ACHN (cell line): Measurements from ENCODE around the gene ZNF641.

Experiments used
- DNase-seq: peaks from one replicate; pipeline ENCODE4 v3.0.0-alpha.2; 2015
- in situ Hi-C: cut with HindIII; loops from 2 replicates; pipeline ENCODE4 v1.10.0; 2017; ENCODE audit warnings: low sequenced_read_pairs, low pct_ligation_motif_present, low pct_unique_long_range_greater_than_20kb

The ZNF641 gene

GRCh38 chr12:48350249-48351021 is at the start of gene ZNF641:
TSS of gene ZNF641 (minus strand) at chr12:48350919. CDS start at chr12:48348090, 2,829 bp downstream.
- DNase-seq: peak; percentile 90
- in situ Hi-C loops: no loop called here

DNA sequence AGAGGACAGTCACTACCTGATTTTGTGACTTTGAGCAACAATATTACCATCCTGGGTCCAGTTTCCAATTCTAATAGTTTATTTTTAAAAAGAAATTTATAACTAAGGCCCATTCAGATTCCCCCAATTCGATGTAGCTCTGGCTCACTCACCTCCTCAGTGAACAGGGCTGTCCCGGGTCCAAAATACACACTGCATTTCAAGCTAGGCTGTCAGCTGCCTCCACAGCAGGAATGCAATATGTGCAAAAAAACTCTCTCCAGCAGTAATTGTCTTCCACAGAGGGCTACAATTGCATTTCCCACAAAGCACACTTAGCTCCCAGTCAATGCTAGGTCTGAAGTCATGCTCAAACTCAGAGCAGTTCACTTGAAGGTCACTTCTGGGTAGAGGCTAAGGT is 39.3 kb upstream of the ZNF641 start:
- in situ Hi-C loops: no loop called here

GRCh38 chr12:48389409-48389808 is 38.7 kb upstream of the ZNF641 start:
- in situ Hi-C loops: no loop called here
- DNase-seq: no peak

More for the DNA sequence above, 39.3 kb upstream of the ZNF641 start:
- no peak for DNase-seq

DNA sequence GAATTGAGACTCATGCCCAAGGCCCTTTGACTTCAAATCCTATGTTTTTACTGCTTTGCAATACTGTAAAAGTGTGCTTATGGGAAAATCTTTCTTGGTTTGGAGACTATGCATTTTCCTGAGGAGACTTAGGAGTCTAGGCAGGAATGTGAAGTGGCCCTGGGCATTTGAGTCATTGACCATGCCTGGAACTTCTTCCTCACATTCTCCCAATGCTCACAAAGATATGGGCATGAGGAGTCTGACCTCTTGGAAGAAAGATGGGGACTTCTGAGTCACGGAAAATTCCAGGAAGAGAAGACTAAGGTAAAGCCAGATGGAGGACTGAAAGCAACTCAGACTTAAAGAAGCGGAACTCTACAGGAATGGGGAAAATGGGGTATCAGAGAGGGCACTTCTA is 38.2 kb upstream of the ZNF641 start:
- DNase-seq: no peak
- in situ Hi-C loops: no loop called here

DNA sequence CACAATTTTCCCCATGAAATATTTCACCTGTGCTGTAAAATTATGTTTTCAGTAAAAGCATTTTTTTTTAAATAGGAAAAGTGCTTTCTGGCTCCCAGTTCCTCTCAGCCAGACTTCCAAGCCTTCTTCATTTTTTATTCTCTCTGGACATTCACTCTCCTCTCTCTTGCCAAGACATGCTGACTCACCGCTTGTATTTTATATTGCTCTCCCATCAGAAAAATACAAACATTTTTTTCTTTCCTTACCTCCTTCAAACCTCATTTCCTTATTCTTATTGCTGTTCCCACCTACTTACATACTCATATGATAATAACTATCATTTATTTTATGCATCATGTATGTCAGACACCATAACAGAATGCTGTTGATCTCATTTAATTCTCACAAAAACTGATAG is 37.7 kb upstream of the ZNF641 start:
- in situ Hi-C loops: no loop called here
- no peak for DNase-seq

DNA sequence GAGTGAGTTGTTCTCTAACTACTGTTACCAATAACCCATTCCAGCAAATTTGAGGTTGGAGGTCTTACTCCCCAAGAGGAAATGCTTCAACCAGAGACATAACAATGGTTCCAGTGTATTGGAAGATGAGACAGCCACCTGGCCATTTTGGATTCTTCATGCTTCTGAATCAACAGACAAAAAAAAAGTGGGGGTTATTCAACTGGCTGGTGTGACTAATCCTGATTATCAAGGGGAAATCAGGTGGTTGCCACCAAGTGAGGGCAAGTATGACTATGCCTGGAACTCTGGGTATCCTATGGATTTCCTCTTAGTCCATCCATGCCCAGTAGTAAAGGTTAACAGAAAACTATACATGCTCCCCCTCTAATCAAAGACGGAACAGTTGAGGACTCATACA is 29.9 kb upstream of the ZNF641 start:
- in situ Hi-C loops: no loop called here
- no peak for DNase-seq

DNA sequence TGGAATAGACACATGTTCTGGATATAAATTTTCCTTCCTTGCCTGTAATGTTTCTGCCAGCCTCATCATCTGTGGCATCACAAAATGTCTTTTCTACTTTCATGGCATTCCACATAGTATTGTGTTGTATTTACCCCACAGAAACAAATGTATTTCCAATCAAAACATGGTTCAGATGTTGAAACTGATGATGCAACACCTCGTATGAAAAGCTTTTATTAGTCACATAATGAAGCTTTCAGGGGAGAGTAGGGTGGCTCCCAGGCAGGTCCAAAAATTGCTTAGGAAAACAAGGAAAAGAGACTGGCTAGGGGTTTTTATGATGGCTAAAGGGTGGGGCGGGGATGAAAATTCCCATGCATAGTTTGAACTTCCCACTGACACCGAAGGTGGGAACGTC is 29.1 kb upstream of the ZNF641 start:
- in situ Hi-C loops: no loop called here

DNA sequence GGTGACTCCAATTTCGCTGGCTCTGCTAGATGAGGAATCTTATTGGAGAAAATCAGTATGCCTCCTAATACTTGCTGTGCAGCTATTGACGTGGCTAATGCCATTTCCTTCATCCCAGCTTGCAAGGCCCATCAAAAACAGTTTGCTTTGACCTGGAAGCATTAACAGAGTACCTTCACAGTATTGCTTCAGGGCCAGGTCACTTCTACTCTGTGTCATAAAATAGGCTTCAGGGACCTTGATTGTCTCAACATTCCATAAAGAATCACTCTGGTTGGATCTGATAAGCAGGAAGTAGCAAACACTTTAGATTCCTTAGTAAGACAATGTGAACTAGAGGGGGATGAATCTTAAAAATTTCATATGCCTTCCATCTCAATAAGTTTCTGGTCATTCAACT is 26.9 kb upstream of the ZNF641 start:
- DNase-seq: no peak
- in situ Hi-C loops: no loop called here

More for the DNA sequence above, 29.1 kb upstream of the ZNF641 start:
- DNase-seq: no peak

DNA sequence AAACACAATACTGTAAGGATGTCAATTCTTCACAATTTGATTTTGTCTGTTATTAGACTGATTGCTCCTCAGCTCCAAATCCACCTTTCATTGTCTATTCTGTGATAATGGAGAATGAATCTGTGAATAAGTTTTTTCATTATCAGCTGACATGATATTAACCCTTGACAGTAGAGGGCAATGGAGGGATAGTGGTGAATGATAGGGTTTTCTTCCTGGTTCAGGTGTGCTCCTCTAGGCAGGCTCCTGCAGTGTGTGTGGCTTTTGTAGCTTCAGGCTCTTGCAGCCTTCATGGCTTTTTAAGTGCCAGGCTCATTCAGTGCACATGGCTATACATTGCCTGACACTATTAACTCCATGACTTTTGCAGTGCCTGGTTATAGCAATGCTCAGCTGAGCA is 23.4 kb upstream of the ZNF641 start:
- in situ Hi-C loops: no loop called here
- DNase-seq: no peak

DNA sequence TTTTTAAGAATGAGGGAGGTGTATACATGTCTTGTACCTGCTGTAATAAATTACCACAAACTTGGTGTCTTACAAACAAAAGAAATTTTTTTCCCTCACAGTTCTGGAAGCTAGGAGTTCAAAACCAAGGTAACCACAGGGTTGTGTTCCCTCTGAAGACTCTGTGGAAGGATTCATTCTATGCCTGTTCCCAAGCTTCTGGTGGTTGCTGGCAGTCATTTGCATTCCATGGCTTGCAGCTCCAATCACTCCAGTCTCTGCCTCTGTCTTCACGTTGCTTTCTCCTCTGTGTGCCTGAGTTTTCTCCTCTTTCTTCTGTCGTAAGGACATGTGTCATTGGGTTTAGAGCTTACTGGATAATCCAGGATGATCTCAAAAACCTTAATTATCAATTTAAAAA is 15.4 kb upstream of the ZNF641 start:
- in situ Hi-C loops: no loop called here

DNA sequence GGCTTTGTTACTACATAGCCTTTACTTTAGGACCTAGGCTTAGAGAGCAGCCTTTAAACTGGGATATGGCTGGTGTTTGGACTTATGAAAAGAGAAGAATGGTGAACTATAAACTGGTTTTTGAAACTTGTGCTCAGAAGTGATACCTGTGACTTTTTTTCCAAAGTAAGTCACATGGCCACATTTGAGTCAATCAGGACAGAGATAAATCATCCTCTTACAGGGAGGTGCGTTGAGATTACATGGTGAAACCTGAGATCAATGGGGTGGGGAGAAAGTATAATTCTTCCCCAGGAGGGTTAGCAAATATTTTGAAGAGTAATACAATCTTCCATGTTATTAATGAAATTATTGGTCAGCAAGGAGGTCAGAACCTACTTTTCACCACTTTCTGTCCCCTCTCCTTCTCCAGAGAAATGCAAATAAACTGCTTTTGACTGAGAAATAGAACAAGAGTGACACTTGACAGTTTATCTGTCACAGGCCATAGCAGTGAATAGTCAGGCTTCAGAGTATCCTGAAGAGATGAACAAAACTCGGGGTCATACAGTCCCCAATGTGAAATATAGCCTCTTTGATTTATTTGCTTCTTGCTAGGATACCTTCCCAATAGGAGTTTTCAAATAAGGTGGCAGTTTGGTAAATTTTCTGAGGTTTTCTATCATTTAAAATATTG is 11.1 kb upstream of the ZNF641 start:
- no peak for DNase-seq
- in situ Hi-C loops: no loop called here

More for the DNA sequence above, 15.4 kb upstream of the ZNF641 start:
- DNase-seq: no peak

- in situ Hi-C loops: no loop called here
- DNase-seq: no peak
Observed at GRCh38 chr12:48358937-48359513, 8.3 kb upstream of the ZNF641 start.

GRCh38 chr12:48356041-48356768 is 5.5 kb upstream of the ZNF641 start:
- DNase-seq: no peak

GRCh38 chr12:48352157-48352760 is 1.5 kb upstream of the ZNF641 start:
- no peak for DNase-seq
- in situ Hi-C loops: no loop called here

More at GRCh38 chr12:48356041-48356768, 5.5 kb upstream of the ZNF641 start:
- in situ Hi-C loops: no loop called here

DNA sequence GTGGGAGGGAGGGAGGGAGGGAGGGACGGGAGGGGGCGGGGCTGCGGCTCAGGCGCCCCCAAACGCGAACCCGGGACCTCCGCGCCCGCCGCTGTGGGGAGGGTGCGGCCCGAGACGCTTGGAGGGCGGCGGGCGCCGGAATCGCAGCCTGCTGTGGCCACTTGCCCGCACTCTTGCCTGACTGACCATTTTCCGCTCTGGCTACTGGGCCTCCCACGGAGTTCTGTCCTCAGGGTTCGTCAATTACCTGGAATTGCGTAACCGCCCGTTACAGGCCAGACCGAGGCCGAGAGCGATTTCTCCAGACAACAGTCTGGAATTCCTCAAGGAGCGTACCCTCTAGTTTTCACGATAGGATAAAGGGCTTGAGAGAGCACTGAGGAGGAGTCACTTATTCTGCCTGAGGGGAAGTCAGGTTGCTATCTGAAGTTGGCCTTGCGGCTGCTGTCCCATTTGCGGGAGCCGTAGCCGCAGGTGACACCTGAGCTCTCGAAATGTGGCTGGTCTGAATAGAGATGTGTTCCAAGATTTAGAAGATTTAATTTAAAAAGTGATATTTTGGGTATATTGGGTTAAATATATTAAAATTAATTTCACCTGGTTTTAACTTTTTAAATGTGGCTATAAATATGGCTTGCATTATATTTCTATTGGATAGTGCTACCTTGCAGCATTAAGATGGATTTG is 446 bp upstream of the ZNF641 start:
- peak; percentile 87 for DNase-seq
- in situ Hi-C loops: no loop called here

GRCh38 chr12:48349471-48349870 is 1.2 kb downstream of the ZNF641 start:
- DNase-seq: no peak
- in situ Hi-C loops: no loop called here

DNA sequence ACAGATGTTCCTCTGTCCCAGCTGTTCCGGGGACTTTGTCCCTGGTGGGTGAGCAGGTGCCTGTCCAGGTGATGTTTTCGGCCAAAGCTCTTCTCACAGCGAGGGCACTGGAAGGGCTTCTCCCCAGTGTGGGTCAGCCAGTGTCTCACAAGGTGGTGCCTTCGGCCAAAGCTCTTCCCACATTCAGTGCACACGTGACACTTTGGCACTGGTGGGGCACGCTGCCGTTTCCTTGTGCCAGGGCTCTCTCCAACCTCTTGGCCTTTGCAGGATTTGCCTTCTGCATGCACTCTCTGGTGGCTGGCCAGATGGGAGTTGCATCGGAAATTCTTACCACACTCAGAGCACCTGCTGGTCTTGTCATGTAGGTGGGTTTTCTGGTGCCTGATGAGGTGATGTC is 7.7 kb downstream of the ZNF641 start:
- in situ Hi-C loops: no loop called here
- no peak for DNase-seq

GRCh38 chr12:48340943-48341342 is 9.8 kb downstream of the ZNF641 start:
- DNase-seq: no peak
- in situ Hi-C loops: no loop called here
